Natural killer cell treated with Interleukin-12 subunit alpha and Interleukin-12 subunit beta and Interleukin-15 and Interleukin-18, amount 100 ng/mL, for 72 hours (primary cell): ENCODE measurements around the gene GTF2B. TPM values are rescaled to one million over a fixed set of nuclear protein-coding genes. Genes with fewer than 3 reads are reported as not detected.
A peak's percentile ranks its signal among the peaks of the same experiment; 100 is the strongest.
"Not testable (repeated sequence)": the region's sequence is repeated elsewhere in the genome, so short reads cannot be mapped to it uniquely, and the experiment has no call there.

Experiments used
- ATAC-seq, 2 donors: fragments of 150-1000 bp; cut with Tn5 transposase in 1 of 2; sonication (Bioruptor Pico), chemical (Tn5 transposase) in 1 of 2; 2 replicates each; pipeline ENCODE4 v1.10.0; 2021
- DNase-seq: peaks from one replicate; pipeline ENCODE4 v3.0.0; 2022; ENCODE audit warnings: low spot score
- H3K27ac Mint-ChIP-seq, 2 donors: 1 replicate in 1 of 2; 2 replicates in 1 of 2; pipeline ENCODE4 v1.8.0; 2022; ENCODE audit warnings: mixed read lengths in 2 of 2, mild to moderate bottlenecking in 1 of 2, moderate library complexity in 1 of 2
- H3K27me3 Mint-ChIP-seq, 2 donors: 1 replicate in 1 of 2; 2 replicates in 1 of 2; pipeline ENCODE4 v1.8.0; 2022; ENCODE audit warnings: mixed read lengths in 2 of 2
- H3K36me3 Mint-ChIP-seq: one replicate; pipeline ENCODE4 v1.8.0; 2022; ENCODE audit warnings: mixed read lengths
- H3K4me1 Mint-ChIP-seq, 2 donors: 1 replicate in 1 of 2; 2 replicates in 1 of 2; pipeline ENCODE4 v1.8.0; 2022; ENCODE audit warnings: low read depth in 2 of 2, mixed read lengths in 2 of 2, mild to moderate bottlenecking in 1 of 2
- H3K4me3 Mint-ChIP-seq: one replicate; pipeline ENCODE4 v1.8.0; 2022; ENCODE audit warnings: mixed read lengths
- H3K9me3 Mint-ChIP-seq: 2 replicates; pipeline ENCODE4 v1.8.0; 2022; ENCODE audit warnings: mixed read lengths
- total RNA-seq, 2 donors: library from RNA; stranded (reverse); gene quantifications; one replicate each; pipeline ENCODE4 v1.2.3, GENCODE V29; 2022

The GTF2B gene
- total RNA-seq = 10 to 100 TPM; 31.2 to 43.1 TPM

- peak within 1 kb of the TSS; percentile 94 to 98 for H3K27ac Mint-ChIP-seq
These were observed at the start of gene GTF2B for GRCh38 chr1:88891318-88891950. Gene GTF2B, minus strand, starts transcription at chr1:88891567. Its CDS starts 68 bp downstream, at chr1:88891499.

GRCh38 chr1:88938528-88938927 is 47.2 kb upstream of the GTF2B start:
- not testable (repeated sequence) for H3K27ac Mint-ChIP-seq, H3K4me3 Mint-ChIP-seq, H3K4me1 Mint-ChIP-seq

More at GRCh38 chr1:88891318-88891950, at the start of gene GTF2B:
- DNase-seq (peak; percentile 95), ATAC-seq (peak; percentile 95)
- Mint-ChIP-seq H3K4me1 (peaks cover 37 to 44% of the 10 kb centered on the region in 2 donors), H3K36me3 (peaks cover 15% of the 10 kb centered on the region), H3K4me3 (peak within 1 kb of the TSS; percentile 95), H3K9me3 (no peaks in the 10 kb centered on the region), H3K27me3 (no peaks in the 10 kb centered on the region)

DNA sequence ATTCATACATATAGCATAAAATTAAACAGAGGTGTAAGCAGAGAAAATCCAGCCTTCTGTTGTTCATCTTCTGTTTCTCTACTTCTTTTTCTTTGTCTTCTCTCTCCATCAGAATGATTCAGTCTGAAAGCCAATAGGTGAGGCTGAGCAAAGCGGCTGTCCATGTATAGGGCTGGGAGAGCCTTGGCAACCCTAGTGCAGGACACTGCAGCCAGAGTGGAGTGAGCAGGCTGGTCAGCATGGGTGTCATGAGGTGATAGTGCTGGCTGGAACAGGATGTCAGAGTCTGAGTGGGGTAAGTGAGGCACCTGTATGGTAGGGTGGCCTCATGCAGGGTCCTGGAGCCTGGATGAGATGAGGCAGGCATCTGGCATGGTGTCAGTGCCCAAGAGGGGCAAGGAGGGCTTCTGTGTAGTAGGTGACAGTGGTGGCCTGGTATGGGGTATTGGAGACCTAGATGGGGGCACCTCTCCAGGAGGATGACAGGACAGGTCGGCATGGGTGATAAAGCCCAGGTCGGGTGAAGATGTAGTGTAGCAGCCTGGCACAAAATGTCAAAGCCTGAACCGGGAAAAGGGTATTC is 45.5 kb upstream of the GTF2B start:
- H3K4me3 Mint-ChIP-seq = no peak overlapping the region
- H3K4me1 Mint-ChIP-seq = peaks cover 0 to 6% of the 10 kb centered on the region in 2 donors
- H3K27ac Mint-ChIP-seq = peak overlapping the region in 1 of 2 donors; percentile 21
- ATAC-seq (peak; percentile 36 to 48), DNase-seq (no peak)
- no peaks in the 10 kb centered on the region for H3K27me3 Mint-ChIP-seq
- H3K9me3 Mint-ChIP-seq = no peaks in the 10 kb centered on the region
- peaks cover 60% of the 10 kb centered on the region for H3K36me3 Mint-ChIP-seq

More at GRCh38 chr1:88938528-88938927, 47.2 kb upstream of the GTF2B start:
- H3K36me3 Mint-ChIP-seq = peaks cover 61% of the 10 kb centered on the region
- ATAC-seq, H3K9me3 Mint-ChIP-seq, H3K27me3 Mint-ChIP-seq, DNase-seq: not testable (repeated sequence)

DNA sequence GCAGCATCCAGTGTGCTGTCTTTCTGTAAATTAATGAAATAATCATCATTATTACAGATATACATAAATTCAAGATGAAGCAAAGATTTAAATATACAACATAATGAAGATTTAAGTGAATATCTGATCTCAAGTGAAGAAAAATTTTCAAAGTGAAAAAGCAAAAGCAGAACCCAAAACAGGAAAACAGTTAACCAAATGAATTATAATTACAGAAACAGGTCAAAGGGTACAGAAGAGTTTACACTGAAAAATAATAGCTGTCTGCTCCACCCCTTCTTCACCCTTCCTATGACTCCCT is 44.8 kb upstream of the GTF2B start:
- ATAC-seq = no peak
- no peaks in the 10 kb centered on the region for H3K9me3 Mint-ChIP-seq
- no peaks in the 10 kb centered on the region for H3K27me3 Mint-ChIP-seq
- no peak overlapping the region for H3K4me3 Mint-ChIP-seq
- H3K36me3 Mint-ChIP-seq = peaks cover 53% of the 10 kb centered on the region
- no peak for DNase-seq
- peaks cover 0 to 7% of the 10 kb centered on the region in 2 donors for H3K4me1 Mint-ChIP-seq
- H3K27ac Mint-ChIP-seq = no peak overlapping the region

- no peaks in the 10 kb centered on the region for H3K27me3 Mint-ChIP-seq
- H3K9me3 Mint-ChIP-seq = no peaks in the 10 kb centered on the region
- H3K36me3 Mint-ChIP-seq = peaks cover 50% of the 10 kb centered on the region
- ATAC-seq (no peak), DNase-seq (no peak)
- H3K4me1 Mint-ChIP-seq = peaks cover 0 to 7% of the 10 kb centered on the region in 2 donors
- no peak overlapping the region for H3K4me3 Mint-ChIP-seq
- no peak overlapping the region for H3K27ac Mint-ChIP-seq
These were observed 44.3 kb upstream of the GTF2B start for GRCh38 chr1:88935522-88936222.

DNA sequence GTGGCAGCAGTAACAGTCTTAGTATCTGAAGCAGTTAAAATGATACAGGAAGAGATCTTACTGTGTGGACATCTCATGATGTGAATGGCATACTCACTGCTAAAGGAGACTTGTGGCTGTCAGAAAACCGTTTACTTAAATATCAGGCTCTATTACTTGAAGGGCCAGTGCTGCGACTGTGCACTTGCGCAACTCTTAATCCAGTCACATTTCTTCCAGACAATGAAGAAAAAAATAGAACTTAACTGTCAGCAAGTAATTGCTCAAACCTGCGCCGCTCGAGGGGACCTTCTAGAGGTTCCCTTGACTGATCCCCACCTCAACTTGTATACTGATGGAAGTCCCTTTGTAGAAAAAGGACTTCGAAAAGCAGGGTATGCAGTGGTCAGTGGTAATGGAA is 38.8 kb upstream of the GTF2B start:
- peaks cover 26% of the 10 kb centered on the region for H3K36me3 Mint-ChIP-seq

DNA sequence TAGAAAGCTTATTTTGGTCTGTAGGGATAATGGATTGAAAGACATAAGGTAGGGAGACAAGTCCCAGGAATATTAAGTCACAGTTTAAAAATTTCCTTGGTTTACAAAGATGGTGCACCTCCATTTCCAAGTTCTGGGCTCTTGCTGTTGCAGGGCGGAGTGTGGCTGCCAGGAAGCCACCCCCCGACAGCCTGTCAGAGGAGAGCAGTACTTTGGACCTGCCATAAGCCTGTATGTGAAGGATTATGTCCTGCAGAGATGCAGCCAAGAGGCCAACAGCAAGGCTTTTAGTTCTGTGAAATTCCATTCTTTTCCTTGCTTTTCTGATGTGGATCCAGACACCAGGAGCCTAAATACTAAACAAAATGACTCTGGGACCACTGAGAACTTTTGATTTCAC is 31.9 kb upstream of the GTF2B start:
- Mint-ChIP-seq H3K27ac (no peak overlapping the region), H3K36me3 (peaks cover 14% of the 10 kb centered on the region), H3K9me3 (peaks cover 2% of the 10 kb centered on the region), H3K27me3 (no peaks in the 10 kb centered on the region), H3K4me1 (peaks cover 0 to 3% of the 10 kb centered on the region in 2 donors), H3K4me3 (no peak overlapping the region)
- ATAC-seq (no peak), DNase-seq (no peak)

More for the DNA sequence above, 38.8 kb upstream of the GTF2B start:
- not testable (repeated sequence) for H3K9me3 Mint-ChIP-seq, H3K4me1 Mint-ChIP-seq, H3K27me3 Mint-ChIP-seq, H3K27ac Mint-ChIP-seq, DNase-seq, H3K4me3 Mint-ChIP-seq, ATAC-seq

GRCh38 chr1:88922214-88922613 is 30.8 kb upstream of the GTF2B start:
- Mint-ChIP-seq H3K27me3 (no peaks in the 10 kb centered on the region), H3K27ac (no peak overlapping the region), H3K9me3 (peaks cover 5% of the 10 kb centered on the region), H3K36me3 (peaks cover 24% of the 10 kb centered on the region), H3K4me3 (no peak overlapping the region), H3K4me1 (peaks cover 3 to 5% of the 10 kb centered on the region in 2 donors)
- ATAC-seq (no peak), DNase-seq (no peak)

- H3K9me3 Mint-ChIP-seq = peaks cover 16% of the 10 kb centered on the region
- H3K27ac Mint-ChIP-seq = no peak overlapping the region
- peaks cover 37% of the 10 kb centered on the region for H3K36me3 Mint-ChIP-seq
- DNase-seq (no peak), ATAC-seq (no peak)
- peaks cover 17 to 18% of the 10 kb centered on the region in 2 donors for H3K4me1 Mint-ChIP-seq
- H3K4me3 Mint-ChIP-seq = no peak overlapping the region
- no peaks in the 10 kb centered on the region for H3K27me3 Mint-ChIP-seq
These were observed 29.5 kb upstream of the GTF2B start for GRCh38 chr1:88920845-88921244.

DNA sequence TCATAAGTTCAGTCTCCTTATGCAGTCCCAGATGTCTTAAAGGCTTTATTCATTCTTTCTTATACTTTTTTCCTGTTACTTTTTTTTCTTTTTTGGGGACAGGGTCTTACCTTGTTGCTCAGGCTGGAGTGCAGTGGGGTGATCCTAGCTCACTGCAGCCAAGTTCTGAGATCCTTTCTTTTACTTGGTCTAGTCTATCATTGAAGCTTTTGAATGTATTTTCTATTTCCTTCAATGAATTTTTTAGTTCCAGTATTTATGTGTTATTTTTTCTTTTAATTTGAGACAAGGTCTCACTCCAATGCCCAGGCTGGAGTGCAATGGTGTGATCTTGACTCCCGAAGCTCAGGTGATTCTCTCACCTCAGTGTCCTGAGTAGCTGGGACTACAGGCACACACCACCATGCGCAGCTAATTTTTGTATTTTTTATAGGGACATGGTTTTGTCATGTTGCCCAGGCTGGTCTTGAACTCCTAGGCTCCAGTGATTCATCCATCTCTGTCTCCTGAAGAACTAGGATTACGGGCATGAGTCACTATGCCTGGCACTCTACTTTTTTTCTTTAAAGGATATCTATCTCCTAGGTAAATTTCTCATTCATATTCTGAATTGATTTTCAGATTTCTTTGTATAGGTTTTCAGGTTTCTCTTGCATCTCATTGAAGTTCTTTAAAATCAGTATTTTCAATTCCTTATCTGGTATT is 26.1 kb upstream of the GTF2B start:
- Mint-ChIP-seq H3K4me1 (peaks cover 16 to 20% of the 10 kb centered on the region in 2 donors), H3K27me3 (no peaks in the 10 kb centered on the region), H3K9me3 (peaks cover 23% of the 10 kb centered on the region), H3K27ac (peak overlapping the region; percentile 19 to 70), H3K36me3 (peaks cover 36% of the 10 kb centered on the region), H3K4me3 (peak overlapping the region; percentile 65)
- ATAC-seq (no peak), DNase-seq (no peak)

- Mint-ChIP-seq H3K9me3 (peaks cover 23% of the 10 kb centered on the region), H3K4me3 (peak overlapping the region; percentile 65), H3K36me3 (peaks cover 36% of the 10 kb centered on the region), H3K4me1 (peaks cover 19 to 20% of the 10 kb centered on the region in 2 donors), H3K27ac (peak overlapping the region; percentile 19 to 70), H3K27me3 (no peaks in the 10 kb centered on the region)
- DNase-seq (no peak), ATAC-seq (peak in 1 of 2 donors; percentile 72)
These were observed 25.5 kb upstream of the GTF2B start for GRCh38 chr1:88916883-88917282.

DNA sequence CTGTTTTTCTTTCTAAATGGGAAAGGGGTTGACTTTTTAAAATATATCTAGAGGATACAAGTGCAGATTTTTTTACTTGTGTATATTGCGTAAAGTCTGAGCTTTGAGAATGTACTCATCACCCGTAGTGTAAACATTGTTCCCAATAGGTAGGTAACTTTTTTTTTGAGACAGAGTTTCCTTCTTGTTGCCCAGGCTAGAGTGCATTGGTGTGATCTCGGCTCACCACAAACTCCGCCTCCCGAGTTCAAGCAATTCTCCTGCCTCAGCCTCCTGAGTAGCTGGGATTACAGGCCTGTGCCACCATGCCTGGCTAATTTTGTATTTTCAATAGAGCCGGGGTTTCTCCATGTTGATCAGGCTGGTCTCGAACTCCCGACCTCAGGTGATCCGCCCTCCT is 20.4 kb upstream of the GTF2B start:
- not testable (repeated sequence) for H3K27ac Mint-ChIP-seq, H3K4me3 Mint-ChIP-seq, ATAC-seq, DNase-seq, H3K27me3 Mint-ChIP-seq
- Mint-ChIP-seq H3K4me1 (peaks cover 13% of the 10 kb centered on the region in 2 donors), H3K36me3 (peaks cover 20% of the 10 kb centered on the region), H3K9me3 (peaks cover 15% of the 10 kb centered on the region)

DNA sequence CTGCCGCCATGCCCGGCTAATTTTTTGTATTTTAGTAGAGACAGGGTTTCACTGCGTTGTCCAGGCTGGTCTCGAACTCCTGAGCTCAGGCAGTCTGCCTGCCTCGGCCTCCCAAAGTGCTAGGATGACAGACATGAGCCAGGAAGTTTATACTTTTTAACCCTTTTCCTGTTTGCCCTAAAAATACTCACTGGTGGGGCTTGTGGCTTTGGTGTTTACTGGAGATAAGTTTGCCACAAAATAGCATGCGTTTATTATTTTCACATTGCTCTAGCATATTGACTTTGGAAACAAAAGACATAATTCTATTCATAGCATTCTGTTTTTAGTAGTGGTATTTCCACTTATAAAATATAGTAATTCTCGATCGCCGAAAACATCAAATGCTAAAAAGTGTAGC is 19.8 kb upstream of the GTF2B start:
- DNase-seq (no peak), ATAC-seq (no peak)
- Mint-ChIP-seq H3K9me3 (peaks cover 10% of the 10 kb centered on the region), H3K36me3 (peaks cover 13% of the 10 kb centered on the region), H3K27ac (no peak overlapping the region), H3K4me3 (no peak overlapping the region), H3K27me3 (no peaks in the 10 kb centered on the region), H3K4me1 (peaks cover 6% of the 10 kb centered on the region in 2 donors)
